ENCODE measurements around the gene DSTN.
A peak's percentile ranks its signal among the peaks of the same experiment; 100 is the strongest.

The DSTN gene

GRCh38 chr20:17624551-17625245, 54.8 kb downstream of the DSTN start:
- no peak for DNase-seq (ENCODE audit: low spot score)

DNA sequence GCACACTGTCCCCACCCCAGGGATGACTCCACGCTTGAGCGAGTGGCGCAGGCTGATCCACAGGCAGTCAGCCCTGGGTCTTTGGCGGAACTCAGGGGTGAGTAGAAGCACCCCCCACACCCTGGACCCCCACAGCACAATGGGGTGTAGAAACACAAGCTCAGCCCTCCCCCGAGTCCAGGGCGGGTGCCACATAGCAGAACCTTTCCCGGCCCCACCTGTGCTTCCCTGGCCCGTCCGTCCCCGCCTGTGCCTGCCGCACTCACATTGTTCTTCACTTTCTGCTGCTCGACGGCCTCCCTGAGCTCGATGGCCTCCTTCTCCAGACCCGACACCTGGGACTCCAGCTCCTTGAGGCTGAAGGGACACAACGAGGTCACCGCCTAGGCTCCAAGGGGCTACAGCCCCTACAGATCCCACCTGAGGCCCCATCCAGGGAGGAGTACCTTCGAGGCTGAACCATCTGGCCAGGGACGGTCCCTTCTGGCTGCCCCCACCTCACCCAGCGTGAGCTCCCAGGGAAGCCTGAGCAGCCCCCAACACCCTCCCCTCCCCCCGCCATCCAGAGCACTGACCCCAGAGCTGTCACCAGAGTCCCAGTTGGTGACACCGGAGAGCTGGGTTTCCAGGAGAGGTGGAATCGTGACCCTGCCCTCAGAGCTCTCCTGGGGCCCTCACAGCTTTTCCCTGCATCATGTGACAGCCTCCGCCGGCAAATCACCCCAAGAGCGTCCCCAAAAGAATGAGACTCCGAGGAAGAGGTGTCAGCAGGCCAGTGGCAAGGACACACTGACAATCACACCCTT, 55.6 kb downstream of the DSTN start:
- no peak for DNase-seq (ENCODE audit: low spot score)

- no peak for DNase-seq (ENCODE audit: low spot score)
Measured at GRCh38 chr20:17626217-17627007, 56.5 kb downstream of the DSTN start.

DNA sequence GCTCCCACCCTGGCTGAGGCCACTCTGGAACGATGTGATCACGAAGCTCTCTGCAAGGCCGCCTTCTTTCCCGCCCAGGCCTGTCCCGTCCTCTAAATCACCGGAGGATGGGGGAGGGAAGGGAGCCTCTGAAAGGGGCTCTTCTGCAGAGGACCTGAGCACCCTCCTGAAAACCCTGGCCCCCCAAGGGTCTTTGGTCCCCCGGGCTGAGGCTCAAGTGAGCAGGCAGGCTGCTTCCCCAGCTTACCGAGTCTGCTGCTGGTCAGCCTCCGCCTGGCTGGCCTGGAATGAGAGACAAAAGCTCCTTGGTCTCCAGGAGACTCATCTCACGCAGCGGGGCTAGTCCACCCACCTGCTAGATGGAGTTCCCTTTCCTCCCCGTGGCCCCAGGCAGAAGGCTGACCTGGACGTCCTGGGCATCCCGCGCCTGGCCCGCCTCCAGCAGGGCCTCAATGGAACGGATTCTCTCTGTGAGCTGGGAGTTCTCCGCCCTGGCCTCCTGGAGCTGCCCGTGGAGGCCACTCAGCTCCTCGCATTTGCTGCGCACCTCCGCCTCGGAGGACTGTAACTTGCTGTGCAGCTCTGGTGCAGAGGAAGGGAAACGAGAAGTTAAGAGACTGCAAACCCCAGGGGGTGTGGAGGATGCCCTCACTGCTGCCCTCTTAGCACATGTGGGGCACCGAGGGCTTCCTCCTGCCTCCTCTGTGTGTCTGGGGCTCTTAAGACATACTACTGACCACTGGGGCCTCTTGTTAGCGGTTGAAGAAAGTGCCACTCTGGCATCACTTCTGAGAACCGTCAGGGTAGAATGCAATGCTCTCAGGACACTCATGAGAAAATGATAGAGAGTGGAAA, 57.5 kb downstream of the DSTN start:
- DNase-seq (ENCODE audit: low spot score), result no peak

DNA sequence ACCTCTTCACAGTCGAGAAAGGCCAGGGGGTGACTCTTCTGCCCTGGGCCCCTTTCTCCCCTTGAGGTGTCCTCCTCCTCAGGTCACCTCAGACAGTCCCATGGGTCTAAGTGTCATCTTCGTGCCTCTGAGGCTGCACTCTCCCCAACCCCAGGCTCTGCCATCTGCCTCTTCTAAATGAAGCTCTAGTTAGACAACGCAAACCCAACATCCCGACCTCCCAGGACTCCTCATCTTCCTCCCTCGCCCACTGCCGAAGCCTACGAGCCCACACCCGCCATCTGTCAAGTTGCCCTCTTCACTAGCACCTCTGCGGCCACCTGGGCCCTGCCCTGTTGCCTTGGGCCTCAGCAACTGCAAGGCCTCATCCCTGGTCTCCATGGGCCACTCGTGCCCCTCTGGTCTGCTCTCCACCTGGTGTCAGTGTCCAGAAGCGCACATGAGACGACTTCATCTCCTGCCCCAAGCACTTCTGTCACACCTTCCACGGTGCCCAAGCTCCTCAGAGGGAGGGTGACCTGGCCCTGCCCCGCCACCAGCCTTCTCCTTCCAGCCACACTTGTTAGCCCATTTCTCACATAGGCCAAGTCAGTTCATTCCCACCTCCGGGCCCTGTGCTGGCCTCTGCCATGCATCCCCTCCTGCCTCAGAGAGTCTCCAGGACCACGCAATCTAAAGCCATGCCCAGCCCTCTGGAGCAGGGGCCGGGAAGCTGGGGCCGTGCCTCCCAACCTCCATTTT, 58.4 kb downstream of the DSTN start:
- DNase-seq (ENCODE audit: low spot score), result no peak

DNA sequence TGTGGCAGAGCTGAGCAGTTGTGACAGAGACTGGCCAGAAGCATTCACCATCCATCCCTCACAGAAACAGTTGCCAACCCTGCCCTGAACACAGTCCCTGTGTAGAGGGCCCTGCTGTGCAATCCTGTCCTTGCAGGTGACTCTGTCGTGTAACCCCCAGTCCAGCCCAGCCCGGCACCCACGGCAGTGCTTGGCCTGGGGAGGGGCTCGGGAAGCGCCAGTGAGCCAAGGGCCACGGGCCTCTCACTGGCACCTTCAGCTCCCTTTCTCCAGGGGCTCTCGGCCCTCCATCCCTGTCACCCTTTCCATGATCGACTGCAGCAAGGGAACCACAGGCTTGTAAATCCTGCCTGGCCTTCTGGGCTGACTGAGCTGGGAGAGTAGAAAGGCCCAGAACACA, 59.1 kb downstream of the DSTN start:
- no peak for DNase-seq (ENCODE audit: low spot score)

GRCh38 chr20:17629678-17630089, 59.8 kb downstream of the DSTN start:
- no peak for DNase-seq (ENCODE audit: low spot score)

GRCh38 chr20:17630151-17630805, 60.4 kb downstream of the DSTN start:
- DNase-seq (ENCODE audit: low spot score), result no peak

DNA sequence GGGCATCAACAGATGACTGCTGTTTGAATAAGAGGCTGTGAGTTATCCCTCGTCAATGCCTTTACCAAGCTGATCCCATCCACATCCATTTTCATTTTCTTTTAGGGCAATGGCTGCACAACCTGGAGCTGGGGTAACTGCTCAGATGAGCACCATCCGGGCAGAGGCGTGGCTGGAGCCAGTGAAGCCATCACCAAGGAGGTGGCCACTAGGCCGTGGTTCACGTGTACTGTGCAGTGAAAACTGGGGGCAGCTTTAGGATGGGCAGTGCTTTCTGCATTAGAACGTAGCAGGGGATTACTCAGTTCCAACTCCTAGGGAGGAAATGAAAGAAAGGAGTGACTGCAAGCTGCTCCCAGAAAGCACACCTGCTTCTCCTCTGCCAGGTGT, 60.9 kb downstream of the DSTN start:
- no peak for DNase-seq (ENCODE audit: low spot score)

GRCh38 chr20:17631576-17632319, 61.9 kb downstream of the DSTN start:
- DNase-seq (ENCODE audit: low spot score), result no peak

DNA sequence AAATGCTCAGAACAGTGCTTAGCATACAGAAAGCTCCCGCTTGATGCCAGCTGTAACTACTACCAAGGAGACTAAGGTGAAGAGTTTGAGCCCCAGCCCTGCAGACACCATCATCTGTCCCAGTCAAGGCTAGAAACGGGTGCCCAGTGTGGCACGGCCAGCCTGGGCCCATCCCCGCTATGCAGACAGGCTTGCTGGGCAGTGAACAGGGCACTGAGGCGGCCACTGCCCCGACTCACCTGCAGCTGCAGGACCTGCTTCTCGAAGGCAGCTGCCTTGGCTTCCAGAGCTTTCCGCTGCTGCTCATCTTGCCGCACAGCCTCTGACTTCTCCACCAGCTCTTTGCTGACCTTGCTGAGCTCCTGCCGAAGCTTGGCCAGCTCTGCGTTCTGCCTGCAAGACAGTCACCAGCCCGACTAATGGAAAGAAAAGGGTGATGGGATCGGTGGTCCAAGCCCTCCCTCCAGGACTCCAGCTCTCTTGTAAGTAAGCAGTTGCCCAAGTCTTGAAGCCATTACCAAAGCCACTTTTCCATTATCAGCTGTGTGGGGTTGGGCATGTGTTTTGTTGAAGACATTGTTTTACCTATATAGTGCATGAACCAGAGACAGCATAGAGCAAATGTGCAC, 63.5 kb downstream of the DSTN start:
- DNase-seq (ENCODE audit: low spot score), result no peak

GRCh38 chr20:17633850-17634500, 64.1 kb downstream of the DSTN start:
- no peak for DNase-seq (ENCODE audit: low spot score)

- no peak for DNase-seq (ENCODE audit: low spot score)
Measured at GRCh38 chr20:17634661-17635331, 64.9 kb downstream of the DSTN start.

GRCh38 chr20:17635332-17636244, 65.7 kb downstream of the DSTN start:
- DNase-seq (ENCODE audit: low spot score), result peak; percentile 54

DNA sequence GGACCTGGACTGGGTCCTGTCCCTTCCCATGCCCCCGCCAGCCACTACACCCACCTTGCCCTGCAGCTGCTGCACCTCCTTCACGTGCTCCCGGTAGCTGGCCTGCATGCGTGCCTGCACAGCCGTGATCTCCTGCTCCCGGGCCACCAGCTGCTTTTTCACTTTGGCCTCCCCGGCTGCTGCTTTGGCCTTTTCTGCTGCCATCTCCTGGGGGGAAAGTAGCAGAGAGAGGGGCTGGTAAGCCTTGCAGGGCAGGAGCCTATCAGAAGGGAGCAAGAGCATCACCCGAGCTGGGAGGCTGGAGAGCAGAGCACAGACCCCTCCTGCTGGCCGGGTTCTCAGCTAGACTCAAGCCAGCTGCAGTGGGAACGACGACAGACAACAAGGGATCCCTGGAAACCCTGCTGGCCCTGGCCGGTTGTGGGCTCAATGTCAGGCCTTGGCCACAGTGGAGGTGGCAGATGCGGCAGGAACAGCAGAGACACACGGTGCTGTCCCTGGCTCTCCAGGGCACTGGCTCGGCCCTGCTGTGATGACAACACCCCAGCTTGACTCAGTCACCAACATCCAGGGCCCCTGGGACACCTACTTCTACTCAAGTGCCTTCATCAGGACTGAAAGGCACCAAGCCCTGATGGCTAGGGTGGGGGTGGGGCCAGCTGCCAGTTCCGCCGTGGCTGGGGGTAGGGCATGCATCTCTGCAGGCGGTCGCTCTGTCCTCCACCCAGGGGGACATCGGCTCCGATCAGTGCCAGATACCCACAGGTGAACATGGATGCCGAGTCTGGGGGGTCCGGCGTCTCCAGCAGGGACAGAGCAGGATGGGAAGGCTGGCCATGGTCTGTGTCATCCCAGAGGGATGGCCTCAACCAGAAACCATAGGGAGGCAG, 66.9 kb downstream of the DSTN start:
- no peak for DNase-seq (ENCODE audit: low spot score)

DNA sequence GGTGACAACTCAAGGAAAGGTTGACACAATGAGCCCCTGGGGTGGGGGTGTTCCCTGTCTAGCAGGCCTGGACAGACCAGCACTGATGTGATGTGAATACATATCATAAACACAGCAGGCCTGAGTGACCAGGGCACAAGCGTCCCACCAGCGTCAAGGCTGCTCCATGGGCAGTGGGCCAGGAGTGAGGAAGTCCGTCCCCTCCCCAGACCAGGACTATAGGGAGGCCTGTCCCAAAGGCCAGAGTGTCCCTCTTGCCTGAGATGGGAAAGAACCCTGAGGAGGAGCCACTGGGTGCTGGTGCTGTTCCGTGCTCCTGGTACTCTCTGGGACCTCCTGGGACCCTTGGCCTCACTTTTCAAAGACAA, 67.5 kb downstream of the DSTN start:
- DNase-seq (ENCODE audit: low spot score), result no peak
